NCI-H2107 treated with DMSO at 0.1 percent for 48 hours (cell line): ENCODE results near the gene ITGAX.
"Not testable (repeated sequence)": the region's sequence is repeated elsewhere in the genome, so short reads cannot be mapped to it uniquely, and the experiment has no call there.

ENCODE experiments used
- DNase-seq: peaks from one replicate; lab custom pipeline; 2025; ENCODE audit not compliant: unreplicated experiment; lab: John Stamatoyannopoulos, UW

Gene ITGAX

GRCh38 chr16:31404353-31405064, 49.5 kb downstream of the ITGAX start:
- no peak for DNase-seq

- DNase-seq: no peak
These were observed 52.4 kb downstream of the ITGAX start for GRCh38 chr16:31407406-31407805.

GRCh38 chr16:31409433-31409832, 54.5 kb downstream of the ITGAX start:
- no peak for DNase-seq

DNA sequence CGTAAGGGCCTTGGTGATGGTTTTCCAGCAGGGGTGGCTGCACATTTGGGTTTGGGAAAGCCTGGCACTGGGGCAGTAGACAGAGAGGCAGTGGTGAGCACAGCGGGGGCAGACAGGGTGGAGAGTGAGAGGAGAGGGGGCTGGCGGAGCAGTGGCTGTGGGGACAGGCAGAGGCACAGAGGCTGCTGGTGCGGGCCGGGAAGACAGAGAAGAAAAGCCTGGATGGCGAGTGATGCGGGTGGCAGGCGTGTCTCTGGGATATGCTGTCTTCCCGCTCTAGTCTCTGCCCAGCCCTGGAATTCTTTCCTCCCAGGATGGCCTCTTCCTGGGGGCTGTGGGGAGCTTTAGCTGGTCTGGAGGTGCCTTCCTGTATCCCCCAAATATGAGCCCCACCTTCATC, 55.1 kb downstream of the ITGAX start:
- DNase-seq: no peak

- no peak for DNase-seq
These were observed 56.3 kb downstream of the ITGAX start for GRCh38 chr16:31411024-31411844.

GRCh38 chr16:31412750-31413149, 57.8 kb downstream of the ITGAX start:
- no peak for DNase-seq

- no peak for DNase-seq
These were observed 58.4 kb downstream of the ITGAX start for GRCh38 chr16:31413381-31413780.

GRCh38 chr16:31413943-31414342, 59.0 kb downstream of the ITGAX start:
- DNase-seq: no peak

DNA sequence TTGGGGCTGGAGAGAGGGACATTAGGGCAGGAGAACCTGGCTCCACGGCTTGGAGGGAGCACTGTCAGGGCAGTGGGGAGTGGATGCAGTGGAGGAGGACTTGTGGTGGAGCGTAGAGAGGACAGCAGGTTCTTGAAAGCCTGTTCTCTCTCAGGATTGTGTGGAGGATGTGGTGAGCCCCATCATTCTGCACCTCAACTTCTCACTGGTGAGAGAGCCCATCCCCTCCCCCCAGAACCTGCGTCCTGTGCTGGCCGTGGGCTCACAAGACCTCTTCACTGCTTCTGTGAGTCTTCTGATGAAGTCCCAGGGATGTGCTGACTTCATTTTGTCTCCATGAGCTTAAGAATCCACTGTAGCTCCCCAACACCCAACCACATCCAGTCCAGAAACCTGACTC, 59.7 kb downstream of the ITGAX start:
- DNase-seq: no peak

DNA sequence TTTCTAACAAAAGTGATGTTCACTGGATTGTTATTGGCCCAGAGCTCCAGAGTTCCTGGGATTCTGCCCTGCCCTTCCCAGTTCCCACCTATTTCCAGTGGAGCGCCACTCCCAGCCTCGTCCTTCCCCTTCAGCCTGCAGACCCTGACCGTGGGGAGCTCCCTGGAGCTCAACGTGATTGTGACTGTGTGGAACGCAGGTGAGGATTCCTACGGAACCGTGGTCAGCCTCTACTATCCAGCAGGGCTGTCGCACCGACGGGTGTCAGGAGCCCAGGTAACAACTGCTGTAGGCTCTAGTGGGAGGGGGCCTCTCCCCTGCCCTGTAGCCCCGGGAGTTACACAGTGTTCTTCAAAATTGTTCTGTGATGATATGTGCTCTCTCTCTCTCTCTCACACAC, 61.4 kb downstream of the ITGAX start:
- no peak for DNase-seq

DNA sequence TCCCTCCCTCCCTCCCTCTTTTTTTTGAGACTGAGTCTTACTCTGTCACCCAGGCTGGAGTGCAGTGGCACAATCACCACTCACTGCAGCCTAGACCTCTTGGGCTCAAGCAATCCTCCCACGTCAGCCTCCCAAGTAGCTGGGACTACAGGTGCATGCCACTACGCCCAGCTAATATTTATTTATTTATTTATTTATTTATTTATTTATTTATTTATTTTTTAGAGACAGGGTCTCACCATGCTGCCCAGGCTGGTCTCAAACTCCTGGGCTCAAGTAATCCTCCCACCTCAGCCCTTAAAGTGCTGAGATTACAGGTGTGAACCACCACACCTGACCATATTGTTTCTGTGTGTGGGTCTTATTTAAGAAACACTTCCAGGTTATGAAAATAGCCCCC, 62.1 kb downstream of the ITGAX start:
- DNase-seq: not testable (repeated sequence)

DNA sequence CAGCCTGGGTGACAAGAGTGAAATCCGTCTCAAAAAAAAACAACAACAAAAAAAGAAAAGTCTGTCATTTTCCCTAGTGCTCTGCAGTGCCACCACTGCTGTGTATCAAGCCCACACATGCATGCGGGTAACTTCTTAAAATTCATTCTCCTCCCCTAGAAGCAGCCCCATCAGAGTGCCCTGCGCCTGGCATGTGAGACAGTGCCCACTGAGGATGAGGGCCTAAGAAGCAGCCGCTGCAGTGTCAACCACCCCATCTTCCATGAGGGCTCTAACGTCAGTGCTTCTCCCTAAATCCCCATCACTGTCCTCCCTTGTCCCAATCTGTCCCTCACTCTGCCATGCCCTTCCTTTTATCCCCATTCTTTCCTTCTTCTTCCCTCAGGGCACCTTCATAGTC, 62.9 kb downstream of the ITGAX start:
- no peak for DNase-seq

GRCh38 chr16:31420037-31420436, 65.1 kb downstream of the ITGAX start:
- no peak for DNase-seq

- no peak for DNase-seq
These were observed 66.6 kb downstream of the ITGAX start for GRCh38 chr16:31421587-31421986.

DNA sequence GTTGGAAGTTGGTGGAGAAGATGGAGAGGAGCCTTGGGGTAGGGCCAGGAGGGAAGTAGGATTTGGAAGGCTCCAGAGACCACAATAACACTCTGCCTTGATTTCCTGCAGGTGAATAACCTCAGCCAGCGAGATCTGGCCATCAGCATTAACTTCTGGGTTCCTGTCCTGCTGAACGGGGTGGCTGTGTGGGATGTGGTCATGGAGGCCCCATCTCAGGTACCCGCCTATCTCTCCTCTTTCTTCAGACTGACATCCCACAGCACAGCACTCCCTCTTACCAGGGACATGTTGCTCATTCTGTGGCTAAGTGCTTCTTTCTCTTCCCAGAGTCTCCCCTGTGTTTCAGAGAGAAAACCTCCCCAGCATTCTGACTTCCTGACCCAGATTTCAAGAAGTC, 68.3 kb downstream of the ITGAX start:
- no peak for DNase-seq

DNA sequence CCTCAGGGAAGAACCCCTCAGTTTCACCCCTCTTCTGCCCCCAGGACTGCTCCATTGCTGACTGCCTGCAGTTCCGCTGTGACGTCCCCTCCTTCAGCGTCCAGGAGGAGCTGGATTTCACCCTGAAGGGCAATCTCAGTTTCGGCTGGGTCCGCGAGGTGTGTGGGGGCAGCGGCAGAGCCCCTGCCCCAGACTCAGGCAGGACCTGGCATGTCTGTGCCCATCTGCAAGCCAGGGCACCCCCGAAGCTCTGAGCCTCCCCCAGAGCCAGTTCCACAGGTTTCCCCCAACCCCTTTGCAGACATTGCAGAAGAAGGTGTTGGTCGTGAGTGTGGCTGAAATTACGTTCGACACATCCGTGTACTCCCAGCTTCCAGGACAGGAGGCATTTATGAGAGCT, 68.8 kb downstream of the ITGAX start:
- DNase-seq: no peak

DNA sequence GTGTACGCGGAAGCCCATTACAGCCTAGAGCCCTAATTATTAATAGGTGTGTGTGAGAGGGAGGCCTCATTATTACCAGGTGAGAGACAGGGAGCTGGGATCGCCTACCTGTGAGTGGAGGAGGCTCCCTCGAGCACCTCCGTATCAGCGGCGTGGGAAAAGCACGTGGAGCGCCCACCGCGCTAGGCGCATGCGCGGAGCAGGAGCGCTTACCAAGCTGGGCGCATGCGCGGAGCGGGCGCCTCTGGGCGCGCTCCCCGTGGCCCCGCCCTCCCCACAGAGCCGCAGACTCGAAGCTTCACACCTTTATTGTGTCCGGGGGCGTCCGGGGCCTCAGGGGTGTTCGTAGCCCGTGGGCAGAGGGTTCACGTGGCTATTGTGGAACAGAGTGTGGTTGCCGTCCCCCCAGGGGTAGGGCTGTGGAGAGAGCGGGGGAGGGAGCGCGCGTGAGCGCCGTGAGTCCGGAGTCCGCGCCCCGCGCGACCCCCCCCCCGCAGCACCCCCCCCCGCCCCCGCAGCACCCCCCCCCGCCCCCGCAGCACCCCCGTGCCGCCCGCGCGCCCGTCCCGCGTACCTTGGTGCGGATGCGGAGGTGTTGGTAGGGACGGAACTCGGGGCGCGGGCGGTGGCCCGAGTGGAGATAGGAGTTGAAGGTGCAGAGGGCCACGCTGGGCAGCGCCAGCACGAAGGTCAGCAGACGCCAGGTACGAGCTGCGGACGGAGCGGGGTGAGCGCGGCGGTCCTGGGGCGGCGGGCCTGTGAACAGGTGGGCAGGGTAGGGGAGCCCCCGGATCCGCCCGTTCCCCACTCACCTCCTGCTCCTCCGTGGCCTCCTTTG, 72.7 kb downstream of the ITGAX start:
- no peak for DNase-seq

DNA sequence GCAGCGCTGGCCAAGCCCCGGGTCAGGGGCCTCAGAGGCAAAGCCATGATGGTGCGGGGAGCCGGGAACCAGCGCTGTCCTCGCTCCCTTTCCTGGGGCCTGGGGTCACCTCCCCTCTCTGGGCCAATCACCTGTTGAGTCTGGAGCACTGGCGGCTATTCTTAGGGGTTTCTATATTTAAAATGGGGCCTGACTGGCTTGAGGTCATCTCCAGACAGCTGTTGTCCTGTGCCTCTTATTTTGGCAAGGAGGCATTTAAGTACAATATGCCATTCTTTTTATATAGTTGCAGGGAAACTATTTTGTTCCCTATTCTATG, 73.3 kb downstream of the ITGAX start, which contains the start of gene COX6A2:
Gene COX6A2 (minus strand): TSS at position 82 of the 319 bp plus-strand sequence. CDS start 35 bp downstream, at position 47.
- DNase-seq: no peak

DNA sequence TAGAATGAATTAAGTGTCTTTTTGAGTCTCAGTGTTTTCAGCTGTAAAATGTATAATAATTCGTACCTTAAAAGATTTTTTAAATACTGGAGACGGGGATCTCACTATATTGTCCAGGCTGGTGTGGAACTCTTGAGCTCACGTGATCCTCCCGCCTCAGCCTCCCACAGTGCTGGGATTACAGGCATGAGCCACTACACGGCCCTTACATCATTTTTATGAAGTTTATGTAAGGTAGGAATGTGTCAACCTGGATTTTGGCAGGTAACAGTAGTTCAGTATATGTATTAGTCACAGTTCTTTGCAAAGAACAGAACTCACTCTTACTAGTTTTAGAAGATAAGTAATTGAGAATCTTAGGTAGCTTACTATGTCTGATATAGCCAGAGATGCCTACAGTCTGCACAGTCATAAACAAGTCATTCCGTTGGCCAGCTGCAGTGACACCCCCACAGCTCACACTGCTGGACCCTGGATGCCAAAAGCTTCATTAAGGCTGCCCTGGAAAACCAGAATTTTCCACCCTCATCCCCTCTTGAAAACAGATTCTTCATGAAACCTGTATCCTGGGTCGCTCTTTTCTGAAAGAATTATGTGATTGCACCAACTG, 73.8 kb downstream of the ITGAX start:
- DNase-seq: no peak

DNA sequence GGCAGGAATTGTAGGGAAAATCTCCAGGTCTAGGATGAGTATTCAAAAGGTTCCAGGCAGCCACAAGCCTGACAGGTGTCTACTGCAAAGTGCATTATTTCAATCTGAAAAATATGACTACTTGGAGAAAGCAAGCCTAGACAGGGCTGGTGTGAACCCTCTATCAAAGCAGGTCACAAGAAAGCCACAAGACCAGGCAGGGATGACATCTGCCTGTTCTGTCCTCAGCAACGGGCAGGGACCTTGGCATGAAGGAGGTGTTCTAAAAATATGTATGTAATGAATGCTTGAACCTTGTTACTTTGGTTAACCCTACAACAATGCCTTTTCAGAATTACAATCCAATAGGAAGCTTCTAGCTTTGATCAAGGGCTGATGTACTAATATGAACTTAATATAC, 74.3 kb downstream of the ITGAX start:
- DNase-seq: no peak

DNA sequence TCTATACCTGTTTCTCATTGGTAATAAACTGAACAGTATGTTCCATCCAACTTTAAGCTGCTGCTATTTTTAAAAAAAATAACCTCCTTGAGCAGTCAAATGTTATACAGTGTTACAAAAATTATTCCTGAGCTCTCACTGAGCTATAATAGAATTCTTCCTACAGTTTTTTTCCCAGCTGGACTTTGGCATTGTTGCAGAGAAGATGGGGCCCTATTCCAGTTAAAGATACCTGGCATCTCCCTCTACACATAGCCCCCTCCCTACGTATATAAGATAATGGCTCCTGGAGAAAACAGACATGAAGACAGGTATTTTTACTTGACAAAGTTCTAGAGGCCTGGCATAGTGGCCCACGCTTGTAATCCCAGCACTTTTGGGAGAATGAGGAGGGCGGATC, 74.8 kb downstream of the ITGAX start:
- DNase-seq: no peak
